ENCODE results near the gene SPOUT1. TPM values are rescaled to one million over a fixed set of nuclear protein-coding genes. Genes with fewer than 3 reads are reported as not detected.
"Not testable (repeated sequence)": the region's sequence is repeated elsewhere in the genome, so short reads cannot be mapped to it uniquely, and the experiment has no call there.

SPOUT1 gene
- total RNA-seq, 4 donors from 2014 or later, result 15.0 to 41.5 (median 32.3) TPM

GRCh38 chr9:128846680-128847030, 17.1 kb upstream of the SPOUT1 start:
- intact Hi-C loops (cut with DNase I; ENCODE audit: low total_unique reads), result no loop called here
- WGBS, 2 donors, result 93 to 97% methylated on average over 3 of the region's 3 CpGs
- H3K4me3 ChIP-seq (ENCODE audit: low read depth, poor library complexity, severe bottlenecking), result no peak overlapping the region
- no peak for TF ChIP-seq POLR2A (IDR thresholded peaks at IDR 0.05)
- TF ChIP-seq CTCF (IDR thresholded peaks at IDR 0.05), result no peak
- no peak for DNase-seq (ENCODE audit: low spot score in 2 of 2)

GRCh38 chr9:128845186-128845931, 15.8 kb upstream of the SPOUT1 start:
- no peak overlapping the region for H3K4me3 ChIP-seq (ENCODE audit: low read depth, poor library complexity, severe bottlenecking)
- DNase-seq (ENCODE audit: low spot score in 2 of 2), result peak in 1 of 2 donors; percentile 54
- intact Hi-C loops (cut with DNase I; ENCODE audit: low total_unique reads), result no loop called here
- TF ChIP-seq CTCF (IDR thresholded peaks at IDR 0.05), result no peak
- TF ChIP-seq POLR2A (IDR thresholded peaks at IDR 0.05), result no peak
- WGBS, 2 donors, result 58 to 61% methylated on average over 13 of the region's 13 CpGs

- H3K4me3 ChIP-seq (ENCODE audit: low read depth, poor library complexity, severe bottlenecking); DNase-seq (ENCODE audit: low spot score in 2 of 2); intact Hi-C loops (cut with DNase I; ENCODE audit: low total_unique reads): not testable (repeated sequence)
- 93 to 94% methylated on average over 7 of the region's 7 CpGs for WGBS, 2 donors
These were observed 13.6 kb upstream of the SPOUT1 start for GRCh38 chr9:128843171-128843570.

GRCh38 chr9:128841694-128842492, 12.3 kb upstream of the SPOUT1 start:
- intact Hi-C loops (cut with DNase I; ENCODE audit: low total_unique reads), result no loop called here
- H3K4me3 ChIP-seq (ENCODE audit: low read depth, poor library complexity, severe bottlenecking), result no peak overlapping the region
- WGBS, 2 donors, result 91% methylated on average over 12 of the region's 12 CpGs
- TF ChIP-seq CTCF (IDR thresholded peaks at IDR 0.05), result no peak
- no peak for TF ChIP-seq POLR2A (IDR thresholded peaks at IDR 0.05)
- no peak for DNase-seq (ENCODE audit: low spot score in 2 of 2)

GRCh38 chr9:128840524-128840923, 10.9 kb upstream of the SPOUT1 start:
- no peak for DNase-seq (ENCODE audit: low spot score in 2 of 2)
- WGBS, 2 donors, result 90 to 100% methylated on average over 1 of the region's 1 CpG
- no peak for TF ChIP-seq POLR2A (IDR thresholded peaks at IDR 0.05)
- no peak for TF ChIP-seq CTCF (IDR thresholded peaks at IDR 0.05)

GRCh38 chr9:128838338-128838737, 8.7 kb upstream of the SPOUT1 start:
- intact Hi-C loops (cut with DNase I; ENCODE audit: low total_unique reads), result no loop called here
- no peak for TF ChIP-seq CTCF (IDR thresholded peaks at IDR 0.05)
- H3K4me3 ChIP-seq (ENCODE audit: low read depth, poor library complexity, severe bottlenecking), result no peak overlapping the region
- no peak for DNase-seq (ENCODE audit: low spot score in 2 of 2)
- 81 to 84% methylated on average over 3 of the region's 3 CpGs for WGBS, 2 donors

More at GRCh38 chr9:128840524-128840923, 10.9 kb upstream of the SPOUT1 start:
- intact Hi-C loops (cut with DNase I; ENCODE audit: low total_unique reads), result no loop called here
- H3K4me3 ChIP-seq (ENCODE audit: low read depth, poor library complexity, severe bottlenecking), result no peak overlapping the region

Data from lower leg skin (tissue), 4 donors.